Keratinocyte (primary cell): ENCODE data around the gene SENP7. TPM values are rescaled to one million over a fixed set of nuclear protein-coding genes. Genes with fewer than 3 reads are reported as not detected.

Experiments
- DNase-seq: peaks from one replicate; pipeline ENCODE4 v3.0.0-alpha.2; 2011; ENCODE audit warnings: low read depth, missing footprints, low spot score
- FAIRE-seq: peaks from 2 replicates; lab custom pipeline; 2011; peaks lifted over from hg19 to GRCh38; lab: Jason Lieb, UNC
- H2AFZ ChIP-seq: 2 replicates; pipeline ENCODE4 v1.6.0; 2012; ENCODE audit warnings: low read length, control low read depth, inconsistent platforms; ENCODE audit not compliant: control insufficient read depth
- H3K27ac ChIP-seq: 2 replicates; pipeline ENCODE4 v1.5.1; 2011; ENCODE audit warnings: low read length; ENCODE audit not compliant: control insufficient read depth, insufficient read depth
- H3K27me3 ChIP-seq: 3 replicates; pipeline ENCODE4 v1.6.0; 2011; ENCODE audit warnings: low read length; ENCODE audit not compliant: control insufficient read depth, insufficient read depth; ENCODE audit errors: extremely low read depth
- H3K36me3 ChIP-seq, 2 experiments: 2 replicates in 1 of 2; 3 replicates in 1 of 2; pipeline ENCODE4 v1.5.1; 2011; ENCODE audit warnings: low read length in 2 of 2, mild to moderate bottlenecking in 1 of 2; ENCODE audit not compliant: control insufficient read depth in 2 of 2, insufficient read depth in 2 of 2; ENCODE audit errors: extremely low read depth in 1 of 2
- H3K4me1 ChIP-seq: 3 replicates; pipeline ENCODE4 v1.5.1; 2011; ENCODE audit warnings: low read length; ENCODE audit not compliant: control insufficient read depth, insufficient read depth; ENCODE audit errors: extremely low read depth
- H3K4me2 ChIP-seq: 3 replicates; pipeline ENCODE4 v1.6.0; 2011; ENCODE audit warnings: low read depth, low read length; ENCODE audit not compliant: control insufficient read depth, insufficient read depth; ENCODE audit errors: extremely low read depth
- H3K4me3 ChIP-seq, 3 experiments: fragments of 200-600 bp in 1 of 3; sonication (generic) in 1 of 3; 2 replicates in 2 of 3; 3 replicates in 1 of 3; pipeline ENCODE4 v1.5.1; 2011 to 2016; ENCODE audit warnings: low read length in 3 of 3, mild to moderate bottlenecking in 3 of 3, control low read depth in 2 of 3, inconsistent platforms in 1 of 3, low read depth in 1 of 3, mixed read lengths in 1 of 3, mixed run types in 1 of 3, moderate library complexity in 1 of 3; ENCODE audit not compliant: control insufficient read depth in 2 of 3, insufficient read depth in 2 of 3; ENCODE audit errors: extremely low read depth in 1 of 3
- H3K79me2 ChIP-seq: 2 replicates; pipeline ENCODE4 v1.6.0; 2012; ENCODE audit warnings: low read length; ENCODE audit not compliant: control insufficient read depth, insufficient read depth
- H3K9ac ChIP-seq: 3 replicates; pipeline ENCODE4 v1.6.0; 2011; ENCODE audit warnings: low read length; ENCODE audit not compliant: control insufficient read depth, insufficient read depth; ENCODE audit errors: extremely low read depth
- H3K9me1 ChIP-seq: 3 replicates; pipeline ENCODE4 v1.6.0; 2011; ENCODE audit warnings: low read length; ENCODE audit not compliant: control insufficient read depth, insufficient read depth; ENCODE audit errors: extremely low read depth
- H3K9me3 ChIP-seq: 2 replicates; pipeline ENCODE4 v1.5.1; 2012; ENCODE audit warnings: low read depth, low read length; ENCODE audit not compliant: control insufficient read depth
- H4K20me1 ChIP-seq: 3 replicates; pipeline ENCODE4 v1.6.0; 2011; ENCODE audit warnings: low read length; ENCODE audit not compliant: control insufficient read depth, insufficient read depth; ENCODE audit errors: extremely low read depth
- EZH2 ChIP-seq: IDR thresholded peaks from one replicate; pipeline ENCODE4 v1.6.1; 2012; ENCODE audit warnings: inconsistent platforms, mild to moderate bottlenecking, low read length, moderate library complexity
- dilution Hi-C: fragments of 300-500 bp; cut with MboI; formaldehyde crosslinking; loops from one replicate; pipeline ENCODE4 v1.7.0; 2020; ENCODE audit warnings: low sequenced_read_pairs; ENCODE audit not compliant: extremely low pct_ligation_motif_present
- polyA plus RNA-seq, 5 experiments: library from polyadenylated mRNA; depleted of rRNA in 3 of 5; stranded (reverse) in 3 of 5; stranded (forward) in 1 of 5; unstranded in 1 of 5; fragments of >200 nt; gene quantifications; 1 replicate in 1 of 5; 2 replicates in 3 of 5; 3 replicates in 1 of 5; pipeline versions ENCODE4 v1.2.1 to v1.2.3, GENCODE V29; 2011 to 2012; ENCODE audit warnings: missing spikeins in 2 of 5, low read depth in 1 of 5, low replicate concordance in 1 of 5
- TF ChIP-seq, protein P1 (sequence below), 3 experiments: IDR thresholded peaks in 1 of 3; conservative IDR thresholded peaks in 1 of 3; optimal IDR thresholded peaks in 1 of 3; 2 replicates in 2 of 3; 3 replicates in 1 of 3; pipeline versions ENCODE3 to v1.5.1; 2011; ENCODE audit warnings: low read length in 3 of 3, mild to moderate bottlenecking in 3 of 3, moderate library complexity in 2 of 3, control low read depth in 1 of 3, inconsistent platforms in 1 of 3; ENCODE audit not compliant: insufficient read depth in 2 of 3; ENCODE audit errors: extremely low read depth in 1 of 3

SENP7 gene
- polyA plus RNA-seq, 1 donor (not counting 4 experiments of a cell fraction or from before 2014, with no cell fraction given): 7.4 TPM

DNA sequence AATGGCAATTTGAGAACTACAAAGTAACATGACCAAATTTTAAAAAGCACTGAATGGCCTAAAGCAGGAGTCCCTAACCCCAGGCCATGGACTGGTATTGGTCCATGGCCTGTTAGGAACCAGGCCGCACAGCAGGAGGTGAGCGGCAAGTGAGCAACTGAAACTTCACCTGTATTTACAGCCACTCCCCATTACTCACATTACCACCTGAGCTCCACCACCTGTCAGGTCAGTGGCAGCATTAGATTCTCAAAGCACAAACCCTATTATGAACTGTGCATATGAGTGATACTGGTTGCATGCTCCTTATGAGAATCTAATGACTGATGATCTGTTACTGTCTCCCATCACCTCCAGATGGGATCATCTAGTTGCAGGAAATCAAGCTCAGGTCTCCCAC lies 48.8 kb downstream of the SENP7 start:
- Histone ChIP-seq H3K4me2 (no peak overlapping the region), H4K20me1 (no peaks in the 10 kb centered on the region), H3K4me1 (no peaks in the 10 kb centered on the region), H3K36me3 (no peaks in the 10 kb centered on the region), H3K27me3 (no peaks in the 10 kb centered on the region), H3K79me2 (peaks cover 4% of the 10 kb centered on the region), H3K9me1 (no peaks in the 10 kb centered on the region), H3K27ac (no peak overlapping the region), H2AFZ (no peak overlapping the region), H3K4me3 (no peak overlapping the region), H3K9me3 (no peaks in the 10 kb centered on the region), H3K9ac (no peak overlapping the region)
- DNase-seq: no peak
- no peak for FAIRE-seq
- TF ChIP-seq, protein P1, sequence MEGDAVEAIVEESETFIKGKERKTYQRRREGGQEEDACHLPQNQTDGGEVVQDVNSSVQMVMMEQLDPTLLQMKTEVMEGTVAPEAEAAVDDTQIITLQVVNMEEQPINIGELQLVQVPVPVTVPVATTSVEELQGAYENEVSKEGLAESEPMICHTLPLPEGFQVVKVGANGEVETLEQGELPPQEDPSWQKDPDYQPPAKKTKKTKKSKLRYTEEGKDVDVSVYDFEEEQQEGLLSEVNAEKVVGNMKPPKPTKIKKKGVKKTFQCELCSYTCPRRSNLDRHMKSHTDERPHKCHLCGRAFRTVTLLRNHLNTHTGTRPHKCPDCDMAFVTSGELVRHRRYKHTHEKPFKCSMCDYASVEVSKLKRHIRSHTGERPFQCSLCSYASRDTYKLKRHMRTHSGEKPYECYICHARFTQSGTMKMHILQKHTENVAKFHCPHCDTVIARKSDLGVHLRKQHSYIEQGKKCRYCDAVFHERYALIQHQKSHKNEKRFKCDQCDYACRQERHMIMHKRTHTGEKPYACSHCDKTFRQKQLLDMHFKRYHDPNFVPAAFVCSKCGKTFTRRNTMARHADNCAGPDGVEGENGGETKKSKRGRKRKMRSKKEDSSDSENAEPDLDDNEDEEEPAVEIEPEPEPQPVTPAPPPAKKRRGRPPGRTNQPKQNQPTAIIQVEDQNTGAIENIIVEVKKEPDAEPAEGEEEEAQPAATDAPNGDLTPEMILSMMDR (optimal IDR thresholded peaks at IDR 0.05 in 1 of 3, IDR thresholded peaks at IDR 0.05 in 1 of 3, conservative IDR thresholded peaks at IDR 0.05 in 1 of 3; ENCODE audit: extremely low read depth in 1 of 3, insufficient read depth in 2 of 3, low read length in 3 of 3): no peak
- no peak for TF ChIP-seq EZH2
- dilution Hi-C loops: no loop called here

GRCh38 chr3:101461451-101461850 lies 51.6 kb downstream of the SENP7 start:
- Histone ChIP-seq H3K4me2 (no peak overlapping the region), H3K4me1 (no peaks in the 10 kb centered on the region), H3K27me3 (no peaks in the 10 kb centered on the region), H3K27ac (no peak overlapping the region), H3K9me1 (no peaks in the 10 kb centered on the region), H4K20me1 (no peaks in the 10 kb centered on the region), H2AFZ (no peak overlapping the region), H3K4me3 (no peak overlapping the region), H3K36me3 (no peaks in the 10 kb centered on the region), H3K9ac (no peak overlapping the region), H3K9me3 (no peaks in the 10 kb centered on the region), H3K79me2 (peaks cover 4% of the 10 kb centered on the region)
- TF ChIP-seq, protein P1 (optimal IDR thresholded peaks at IDR 0.05 in 1 of 3, IDR thresholded peaks at IDR 0.05 in 1 of 3, conservative IDR thresholded peaks at IDR 0.05 in 1 of 3; ENCODE audit: extremely low read depth in 1 of 3, insufficient read depth in 2 of 3, low read length in 3 of 3): no peak
- TF ChIP-seq EZH2: no peak
- no peak for FAIRE-seq
- no peak for DNase-seq
- dilution Hi-C loops: no loop called here
